Activated naive CD8-positive, alpha-beta T cell treated with anti-CD3 and anti-CD28 coated beads for 36 hours (primary cell): ENCODE results near the gene CCNF. TPM values are rescaled to one million over a fixed set of nuclear protein-coding genes. Genes with fewer than 3 reads are reported as not detected.
"Not testable (repeated sequence)": the region's sequence is repeated elsewhere in the genome, so short reads cannot be mapped to it uniquely, and the experiment has no call there.

ENCODE experiments used
- DNase-seq: peaks from one replicate; pipeline ENCODE4 v3.0.0; 2021
- H3K27ac Mint-ChIP-seq: one replicate; pipeline ENCODE4 v1.8.0; 2022; ENCODE audit warnings: mild to moderate bottlenecking, moderate library complexity, mixed read lengths
- H3K27me3 Mint-ChIP-seq: one replicate; pipeline ENCODE4 v1.8.0; 2022; ENCODE audit warnings: mild to moderate bottlenecking, mixed read lengths
- H3K36me3 Mint-ChIP-seq: one replicate; pipeline ENCODE4 v1.8.0; 2021; ENCODE audit warnings: mild to moderate bottlenecking, mixed read lengths
- H3K4me1 Mint-ChIP-seq: one replicate; pipeline ENCODE4 v1.8.0; 2021; ENCODE audit warnings: mixed read lengths
- H3K4me3 Mint-ChIP-seq: one replicate; pipeline ENCODE4 v1.8.0; 2022; ENCODE audit warnings: mild to moderate bottlenecking, moderate library complexity, mixed read lengths
- H3K9me3 Mint-ChIP-seq: one replicate; pipeline ENCODE4 v1.8.0; 2022; ENCODE audit warnings: mixed read lengths
- total RNA-seq, 2 experiments: library from RNA; stranded (reverse); gene quantifications; one replicate each; pipeline ENCODE4 v1.2.3, GENCODE V29; 2021

The CCNF gene, protein sequence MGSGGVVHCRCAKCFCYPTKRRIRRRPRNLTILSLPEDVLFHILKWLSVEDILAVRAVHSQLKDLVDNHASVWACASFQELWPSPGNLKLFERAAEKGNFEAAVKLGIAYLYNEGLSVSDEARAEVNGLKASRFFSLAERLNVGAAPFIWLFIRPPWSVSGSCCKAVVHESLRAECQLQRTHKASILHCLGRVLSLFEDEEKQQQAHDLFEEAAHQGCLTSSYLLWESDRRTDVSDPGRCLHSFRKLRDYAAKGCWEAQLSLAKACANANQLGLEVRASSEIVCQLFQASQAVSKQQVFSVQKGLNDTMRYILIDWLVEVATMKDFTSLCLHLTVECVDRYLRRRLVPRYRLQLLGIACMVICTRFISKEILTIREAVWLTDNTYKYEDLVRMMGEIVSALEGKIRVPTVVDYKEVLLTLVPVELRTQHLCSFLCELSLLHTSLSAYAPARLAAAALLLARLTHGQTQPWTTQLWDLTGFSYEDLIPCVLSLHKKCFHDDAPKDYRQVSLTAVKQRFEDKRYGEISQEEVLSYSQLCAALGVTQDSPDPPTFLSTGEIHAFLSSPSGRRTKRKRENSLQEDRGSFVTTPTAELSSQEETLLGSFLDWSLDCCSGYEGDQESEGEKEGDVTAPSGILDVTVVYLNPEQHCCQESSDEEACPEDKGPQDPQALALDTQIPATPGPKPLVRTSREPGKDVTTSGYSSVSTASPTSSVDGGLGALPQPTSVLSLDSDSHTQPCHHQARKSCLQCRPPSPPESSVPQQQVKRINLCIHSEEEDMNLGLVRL
- total RNA-seq = 10 to 100 TPM; 38.3 to 38.8 TPM

DNA sequence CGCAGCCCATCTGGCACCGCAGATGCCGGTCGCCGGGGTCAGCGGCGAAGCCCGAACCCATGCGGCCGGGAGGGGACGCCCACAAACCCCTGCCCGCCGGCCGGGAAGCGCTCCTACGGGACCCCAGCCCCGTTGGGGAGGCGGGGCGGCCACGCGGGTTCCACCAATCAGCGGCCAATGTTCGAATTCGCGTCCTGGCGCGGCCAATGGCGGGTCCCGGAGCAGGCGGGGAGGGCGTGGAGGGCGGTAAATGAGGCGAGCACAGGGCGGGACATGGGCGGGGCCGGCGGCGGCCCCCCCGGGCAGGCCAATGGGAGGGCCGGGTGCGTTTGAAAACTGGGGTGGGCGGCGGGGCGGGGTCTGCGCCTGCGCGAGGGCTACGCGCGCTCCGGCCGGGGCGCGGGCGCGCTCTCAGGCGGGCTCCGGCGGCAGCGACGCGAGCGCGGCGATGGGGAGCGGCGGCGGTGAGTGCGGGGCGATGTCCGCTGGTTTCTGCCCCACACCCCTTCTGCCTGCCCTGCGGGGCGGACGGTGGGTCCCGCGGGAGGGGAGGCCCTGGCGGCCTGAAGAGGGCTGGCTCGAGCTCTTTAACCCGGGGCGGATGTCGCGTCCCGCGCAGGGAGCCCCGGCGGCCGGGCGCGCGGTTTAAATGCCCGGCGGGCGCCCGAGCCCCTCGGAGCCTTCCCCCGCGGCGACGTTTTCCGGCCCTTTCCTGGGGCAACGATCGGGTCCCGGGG is at the start of gene CCNF:
Gene CCNF, plus strand, starts transcription at position 414 of the 737 bp plus-strand sequence. Its CDS starts 35 bp downstream, at position 449.
- peak within 1 kb of the TSS; percentile 68 for H3K27ac Mint-ChIP-seq
- H3K4me3 Mint-ChIP-seq = peak within 1 kb of the TSS; percentile 93
- H3K27me3 Mint-ChIP-seq = no peaks in the 10 kb centered on the region
- H3K4me1 Mint-ChIP-seq = peaks cover 13% of the 10 kb centered on the region
- peak; percentile 95 for DNase-seq
- H3K9me3 Mint-ChIP-seq = no peaks in the 10 kb centered on the region
- peaks cover 29% of the 10 kb centered on the region for H3K36me3 Mint-ChIP-seq

DNA sequence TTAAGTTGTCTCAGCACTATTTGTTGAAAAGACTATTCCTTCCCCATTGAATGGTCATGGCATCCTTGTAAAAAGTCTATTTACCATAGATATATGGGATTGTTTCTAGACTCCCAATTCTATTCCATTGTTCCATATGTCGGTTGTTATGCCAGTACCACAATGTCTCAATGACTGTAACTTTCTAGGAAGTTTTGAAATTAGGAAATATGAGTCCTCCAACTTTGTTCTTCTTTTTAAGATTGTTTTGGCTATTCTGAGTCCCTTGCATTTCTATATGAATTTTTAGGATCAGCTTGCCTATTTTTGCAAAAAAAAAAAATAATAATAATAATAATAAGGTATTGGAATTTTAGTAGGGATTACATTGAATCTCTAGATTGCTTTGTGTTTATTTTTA is 45.7 kb upstream of the CCNF start:
- Mint-ChIP-seq H3K27ac (no peak overlapping the region), H3K9me3 (peaks cover 2% of the 10 kb centered on the region), H3K36me3 (no peaks in the 10 kb centered on the region), H3K4me3 (no peak overlapping the region), H3K4me1 (no peaks in the 10 kb centered on the region), H3K27me3 (no peaks in the 10 kb centered on the region)
- DNase-seq = no peak

DNA sequence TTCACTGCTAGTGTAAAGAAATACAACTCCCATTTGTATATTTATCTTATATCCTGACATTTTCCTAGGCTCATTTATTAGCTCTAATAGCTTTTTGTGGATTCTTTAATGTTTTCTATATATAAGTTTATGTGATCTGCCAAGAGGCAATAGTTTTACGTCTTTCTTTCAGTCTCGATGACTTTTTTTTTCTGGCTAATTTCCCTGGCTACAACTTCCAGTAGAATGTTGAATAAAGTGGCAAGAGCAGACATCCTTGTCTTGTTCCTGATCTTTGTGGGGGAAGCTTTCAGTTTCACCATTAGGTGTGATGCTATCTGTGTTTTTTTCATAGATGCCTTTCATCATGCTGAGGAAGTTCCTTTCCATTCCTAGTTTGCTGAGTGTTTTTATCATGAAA is 44.8 kb upstream of the CCNF start:
- no peak overlapping the region for H3K27ac Mint-ChIP-seq
- H3K9me3 Mint-ChIP-seq = peaks cover 6% of the 10 kb centered on the region
- no peaks in the 10 kb centered on the region for H3K36me3 Mint-ChIP-seq
- no peak overlapping the region for H3K4me3 Mint-ChIP-seq
- no peaks in the 10 kb centered on the region for H3K27me3 Mint-ChIP-seq
- no peaks in the 10 kb centered on the region for H3K4me1 Mint-ChIP-seq
- DNase-seq = no peak

DNA sequence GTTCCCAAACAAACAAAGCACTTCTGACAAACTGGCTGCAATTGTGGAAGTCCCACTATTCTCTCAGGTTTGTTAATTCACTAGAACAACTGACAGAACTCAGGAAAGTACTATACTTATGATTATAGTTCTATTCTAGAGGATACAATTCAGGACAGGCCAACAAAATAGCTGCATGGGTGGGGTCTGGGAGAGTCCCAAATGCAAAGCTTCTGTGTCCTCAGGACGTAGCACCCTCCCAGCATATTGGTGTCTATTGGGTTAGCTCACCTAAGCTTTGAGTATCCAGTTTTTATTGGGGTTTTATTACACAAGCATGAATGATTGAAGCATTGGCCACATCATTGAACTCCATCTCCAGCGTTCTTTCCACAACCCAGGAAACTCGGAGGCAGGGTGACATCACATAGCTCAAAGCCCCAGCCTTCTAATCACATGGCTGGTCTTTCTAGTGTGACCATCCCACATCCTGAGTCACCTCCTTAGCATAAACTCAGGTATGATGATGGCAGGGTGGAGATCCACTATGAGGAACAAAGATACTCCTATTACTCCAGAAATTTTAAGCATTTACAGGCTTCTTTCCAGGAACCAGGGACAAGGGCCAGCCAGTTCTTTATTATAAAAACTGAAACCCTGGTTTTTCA is 43.9 kb upstream of the CCNF start:
- H3K4me3 Mint-ChIP-seq = no peak overlapping the region
- no peaks in the 10 kb centered on the region for H3K4me1 Mint-ChIP-seq

DNA sequence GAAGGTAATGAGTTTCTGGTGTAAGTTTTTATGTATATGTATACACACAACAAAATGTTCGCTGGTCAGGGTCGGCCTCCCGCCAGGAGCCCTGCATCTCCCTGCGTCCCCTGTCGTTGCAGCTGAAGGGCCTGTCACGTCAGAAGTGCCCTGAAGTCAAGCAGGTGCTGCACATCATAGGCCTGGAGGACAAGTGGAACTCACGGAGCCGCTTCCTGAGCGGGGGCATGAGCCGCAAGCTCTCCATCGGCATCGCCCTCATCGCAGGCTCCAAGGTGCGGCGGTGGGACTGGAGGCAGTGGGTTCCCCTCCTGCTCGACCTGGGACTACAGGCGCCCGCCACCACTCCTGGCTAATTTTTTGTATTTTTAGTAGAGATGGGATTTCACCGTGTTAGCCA is 43.3 kb upstream of the CCNF start:
- not testable (repeated sequence) for H3K9me3 Mint-ChIP-seq, H3K27me3 Mint-ChIP-seq, H3K4me3 Mint-ChIP-seq, DNase-seq, H3K4me1 Mint-ChIP-seq, H3K27ac Mint-ChIP-seq, H3K36me3 Mint-ChIP-seq

More for the DNA sequence above, 43.9 kb upstream of the CCNF start:
- H3K27ac Mint-ChIP-seq = no peak overlapping the region
- no peaks in the 10 kb centered on the region for H3K36me3 Mint-ChIP-seq
- H3K27me3 Mint-ChIP-seq = no peaks in the 10 kb centered on the region
- H3K9me3 Mint-ChIP-seq = peaks cover 6% of the 10 kb centered on the region
- DNase-seq = no peak

DNA sequence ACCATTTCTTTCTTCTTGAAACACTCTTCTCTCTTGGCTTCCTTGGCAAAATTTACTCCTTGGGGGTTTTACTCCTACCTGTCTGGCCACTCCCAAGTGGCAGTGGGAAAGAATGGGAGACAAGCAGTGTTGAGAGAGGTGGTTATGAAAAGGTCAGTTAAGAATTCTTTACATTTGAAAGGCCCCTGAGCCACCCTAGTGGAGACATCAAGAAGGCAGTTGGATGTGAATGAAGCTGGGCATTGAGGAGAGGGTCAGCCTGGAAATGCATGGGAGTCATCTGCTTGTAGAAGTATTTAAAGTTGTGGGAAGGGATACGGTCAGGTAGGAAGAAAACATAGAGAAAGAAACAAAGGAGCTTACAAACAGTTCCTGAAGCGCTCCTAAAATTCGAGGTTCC is 42.3 kb upstream of the CCNF start:
- no peaks in the 10 kb centered on the region for H3K27me3 Mint-ChIP-seq

DNA sequence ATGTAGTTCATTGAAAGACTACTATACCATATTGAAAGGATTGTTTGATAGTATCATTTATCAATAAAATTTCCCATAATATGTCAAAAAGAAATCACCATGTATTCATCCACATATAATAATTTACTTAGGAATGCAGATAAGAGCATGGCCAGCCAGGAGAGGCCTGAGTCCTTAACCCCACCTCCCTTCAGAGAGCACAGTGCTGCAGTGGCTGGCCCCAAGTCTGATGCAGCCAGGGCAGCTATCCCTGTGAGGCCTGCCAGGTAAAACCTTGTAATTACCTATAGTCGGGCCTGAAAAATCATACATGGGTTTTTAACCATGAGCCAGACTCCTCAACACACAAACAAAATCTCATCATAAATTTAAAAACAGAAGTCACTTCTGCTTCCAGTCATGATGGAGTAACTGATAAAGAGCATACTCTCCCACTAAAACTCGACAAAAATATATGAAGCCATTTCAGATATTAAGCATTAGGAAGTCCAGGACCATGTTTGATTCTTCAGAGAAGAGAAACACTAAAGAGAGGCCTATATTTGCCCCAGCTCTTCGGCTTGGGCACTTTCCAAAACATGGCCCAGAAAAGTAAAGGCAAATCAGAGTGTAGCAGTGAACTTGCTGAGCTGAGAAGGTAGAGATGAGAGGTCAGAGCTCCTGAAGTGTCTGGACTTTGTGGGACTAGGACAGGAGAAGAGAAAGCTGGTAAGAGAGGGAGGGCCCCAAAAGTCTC is 40.9 kb upstream of the CCNF start:
- Mint-ChIP-seq H3K27me3 (peaks cover 5% of the 10 kb centered on the region), H3K9me3 (peaks cover 6% of the 10 kb centered on the region), H3K36me3 (no peaks in the 10 kb centered on the region), H3K27ac (no peak overlapping the region), H3K4me1 (no peaks in the 10 kb centered on the region), H3K4me3 (no peak overlapping the region)
- DNase-seq = no peak

More for the DNA sequence above, 42.3 kb upstream of the CCNF start:
- DNase-seq = no peak
- no peaks in the 10 kb centered on the region for H3K4me1 Mint-ChIP-seq
- H3K4me3 Mint-ChIP-seq = no peak overlapping the region
- no peaks in the 10 kb centered on the region for H3K36me3 Mint-ChIP-seq
- peaks cover 6% of the 10 kb centered on the region for H3K9me3 Mint-ChIP-seq
- H3K27ac Mint-ChIP-seq = no peak overlapping the region

DNA sequence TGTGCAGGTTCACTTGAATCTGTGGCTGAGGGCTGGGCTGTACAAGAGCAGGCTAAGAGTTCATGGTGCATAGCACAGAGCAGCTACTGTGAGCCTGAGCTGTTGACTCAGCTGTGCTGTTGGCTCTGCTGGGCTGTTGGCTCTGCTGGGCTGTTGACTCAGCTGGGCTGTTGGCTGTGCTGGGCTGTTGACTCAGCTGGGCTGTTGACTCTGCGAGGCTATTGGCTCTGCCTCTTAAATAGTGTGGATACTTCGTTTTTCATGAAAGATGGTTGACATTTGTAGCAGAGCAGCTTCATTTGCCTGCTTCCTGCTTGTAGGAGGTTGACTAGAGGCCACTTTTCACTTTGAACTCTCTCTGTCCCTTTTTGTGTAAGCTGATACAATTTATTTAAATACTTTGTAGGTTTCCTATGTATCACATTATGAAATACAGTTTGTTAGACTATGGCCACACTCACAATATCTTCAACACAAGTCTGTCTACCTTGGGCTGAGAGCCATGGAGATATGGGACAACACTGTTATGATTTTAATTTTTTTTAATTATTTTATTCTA is 40.3 kb upstream of the CCNF start:
- peaks cover 6% of the 10 kb centered on the region for H3K9me3 Mint-ChIP-seq

DNA sequence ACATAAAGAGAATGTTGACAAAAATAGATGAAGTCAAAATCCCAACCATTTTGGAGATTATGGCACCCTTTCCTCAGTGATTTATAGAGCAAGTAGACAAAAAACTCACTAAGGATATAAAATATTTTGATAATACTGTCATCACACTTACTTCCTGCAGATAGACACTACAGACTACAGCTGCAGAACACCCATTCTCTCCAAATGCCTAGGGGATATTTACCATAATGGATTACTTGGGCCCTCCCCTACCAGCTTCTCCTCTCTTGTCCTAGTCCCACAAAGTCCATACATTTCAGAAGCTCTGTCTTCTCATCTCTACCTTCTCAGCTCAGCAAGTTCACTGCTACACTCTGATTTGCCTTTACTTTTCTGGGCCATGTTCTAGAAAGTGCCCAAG is 37.2 kb upstream of the CCNF start:
- H3K27ac Mint-ChIP-seq = no peak overlapping the region
- no peaks in the 10 kb centered on the region for H3K36me3 Mint-ChIP-seq
- peaks cover 5% of the 10 kb centered on the region for H3K27me3 Mint-ChIP-seq
- H3K4me3 Mint-ChIP-seq = no peak overlapping the region
- no peak for DNase-seq
- H3K4me1 Mint-ChIP-seq = no peaks in the 10 kb centered on the region
- H3K9me3 Mint-ChIP-seq = peaks cover 6% of the 10 kb centered on the region

More for the DNA sequence above, 40.3 kb upstream of the CCNF start:
- Mint-ChIP-seq H3K27me3 (peaks cover 5% of the 10 kb centered on the region), H3K4me3 (no peak overlapping the region), H3K36me3 (no peaks in the 10 kb centered on the region), H3K4me1 (no peaks in the 10 kb centered on the region), H3K27ac (no peak overlapping the region)
- no peak for DNase-seq

DNA sequence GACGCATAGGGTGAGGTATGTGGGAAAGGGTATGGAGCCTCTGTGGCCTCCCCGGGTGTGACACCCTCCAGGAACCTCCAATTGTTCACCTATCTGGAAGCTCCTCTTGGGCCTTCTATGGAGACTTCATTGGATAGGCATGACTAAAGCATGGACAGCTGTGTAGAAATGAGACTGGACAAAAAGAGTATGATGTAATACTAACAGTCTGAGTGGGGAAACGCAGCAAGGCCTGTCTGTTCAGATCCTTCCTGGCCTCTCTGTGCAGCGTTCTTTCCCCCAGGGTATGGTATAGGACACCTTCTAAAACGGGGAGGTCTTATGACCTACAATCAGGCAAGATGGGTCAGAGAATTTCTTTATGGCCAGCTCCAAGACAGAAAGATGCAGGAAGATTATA is 30.7 kb upstream of the CCNF start:
- no peak overlapping the region for H3K4me3 Mint-ChIP-seq
- no peaks in the 10 kb centered on the region for H3K4me1 Mint-ChIP-seq
- no peak overlapping the region for H3K27ac Mint-ChIP-seq

DNA sequence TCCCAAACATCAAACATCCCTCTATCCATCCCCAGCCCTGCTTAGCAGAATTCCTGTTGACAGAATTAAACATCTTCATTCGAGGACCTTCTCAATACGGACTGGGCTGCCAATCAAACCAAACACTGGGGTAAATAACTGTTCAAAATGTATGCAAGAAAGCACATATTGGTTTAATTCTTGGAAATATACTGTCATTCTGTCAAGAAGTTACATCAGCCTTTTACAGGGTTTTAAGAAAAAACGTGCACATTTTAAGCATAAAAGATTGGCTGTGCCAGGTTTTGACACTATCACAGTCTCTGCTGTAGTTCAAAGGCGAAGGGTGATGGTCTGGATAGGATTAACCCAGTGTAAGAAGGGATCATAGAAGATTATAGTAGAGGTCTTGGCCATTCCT is 25.1 kb upstream of the CCNF start:
- H3K9me3 Mint-ChIP-seq = no peaks in the 10 kb centered on the region
- DNase-seq = no peak
- H3K4me1 Mint-ChIP-seq = peaks cover 5% of the 10 kb centered on the region
- no peaks in the 10 kb centered on the region for H3K36me3 Mint-ChIP-seq
- H3K27ac Mint-ChIP-seq = peak overlapping the region; percentile 59
- H3K4me3 Mint-ChIP-seq = no peak overlapping the region
- no peaks in the 10 kb centered on the region for H3K27me3 Mint-ChIP-seq

More for the DNA sequence above, 30.7 kb upstream of the CCNF start:
- Mint-ChIP-seq H3K36me3 (no peaks in the 10 kb centered on the region), H3K9me3 (no peaks in the 10 kb centered on the region), H3K27me3 (no peaks in the 10 kb centered on the region)
- no peak for DNase-seq

DNA sequence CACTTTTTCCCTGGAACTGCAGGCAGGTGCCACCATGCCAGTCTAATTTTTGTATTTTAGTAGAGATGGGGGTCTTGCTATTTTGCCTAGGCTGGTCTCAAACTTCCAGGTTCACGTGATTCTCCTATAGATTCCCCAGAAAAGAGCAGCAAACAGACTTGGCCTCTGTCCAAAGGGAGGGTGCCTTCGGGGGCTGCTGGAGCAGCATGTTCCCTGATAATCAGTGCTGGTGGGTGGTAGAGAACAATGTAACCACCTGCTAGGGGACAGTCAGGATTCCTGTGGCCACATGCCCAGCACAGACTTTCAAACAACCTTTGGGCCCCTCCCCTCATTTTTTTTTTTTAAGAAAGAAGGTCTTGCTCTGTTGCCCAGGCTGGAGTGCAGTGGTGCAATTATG is 14.2 kb upstream of the CCNF start:
- Mint-ChIP-seq H3K36me3 (no peaks in the 10 kb centered on the region), H3K27ac (no peak overlapping the region), H3K27me3 (peaks cover 9% of the 10 kb centered on the region), H3K4me3 (no peak overlapping the region), H3K9me3 (no peaks in the 10 kb centered on the region), H3K4me1 (no peaks in the 10 kb centered on the region)
- no peak for DNase-seq

DNA sequence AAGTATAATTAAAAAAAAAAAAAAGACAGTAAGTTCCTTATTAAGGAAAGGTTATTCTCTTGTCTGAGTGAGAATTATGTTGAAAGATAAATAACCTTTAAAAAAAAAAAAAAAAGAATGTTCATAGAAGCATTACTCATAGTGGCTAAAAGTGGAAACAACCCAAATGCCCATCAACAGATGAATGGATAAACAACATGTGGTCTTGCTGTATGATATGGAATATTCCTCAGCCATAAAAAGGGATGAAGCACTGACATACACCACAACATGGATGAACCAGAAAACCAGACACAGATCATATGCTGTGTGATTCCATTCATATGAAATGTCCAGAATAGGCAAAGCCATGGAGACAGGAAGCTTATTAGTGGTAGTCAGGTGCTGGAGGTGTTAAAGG is 9.2 kb upstream of the CCNF start:
- Mint-ChIP-seq H3K36me3 (no peaks in the 10 kb centered on the region), H3K9me3 (no peaks in the 10 kb centered on the region), H3K4me1 (peaks cover 5% of the 10 kb centered on the region), H3K27ac (no peak overlapping the region), H3K4me3 (no peak overlapping the region), H3K27me3 (peaks cover 5% of the 10 kb centered on the region)
- no peak for DNase-seq
